ENCODE data around the gene PYCARD.
"Not testable (repeated sequence)": the region's sequence is repeated elsewhere in the genome, so short reads cannot be mapped to it uniquely, and the experiment has no call there.

The PYCARD gene

GRCh38 chr16:31190818-31191444, 11.6 kb downstream of the PYCARD start:
- no peak for DNase-seq (ENCODE audit: low read depth)

GRCh38 chr16:31190061-31190460, 12.5 kb downstream of the PYCARD start:
- DNase-seq (ENCODE audit: low read depth) = no peak

GRCh38 chr16:31189412-31189778, 13.2 kb downstream of the PYCARD start:
- DNase-seq (ENCODE audit: low read depth) = no peak

- no peak for DNase-seq (ENCODE audit: low read depth)
Observed at GRCh38 chr16:31188450-31189411, 13.8 kb downstream of the PYCARD start.

- no peak for DNase-seq (ENCODE audit: low read depth)
Observed at GRCh38 chr16:31187808-31188189, 14.8 kb downstream of the PYCARD start.

GRCh38 chr16:31186930-31187807, 15.4 kb downstream of the PYCARD start:
- no peak for DNase-seq (ENCODE audit: low read depth)

GRCh38 chr16:31186176-31186575, 16.4 kb downstream of the PYCARD start:
- DNase-seq (ENCODE audit: low read depth) = no peak

GRCh38 chr16:31185339-31185738, 17.2 kb downstream of the PYCARD start:
- no peak for DNase-seq (ENCODE audit: low read depth)

- no peak for DNase-seq (ENCODE audit: low read depth)
Observed at GRCh38 chr16:31184888-31185287, 17.7 kb downstream of the PYCARD start.

GRCh38 chr16:31183432-31184428, 18.8 kb downstream of the PYCARD start:
- DNase-seq (ENCODE audit: low read depth) = no peak

- no peak for DNase-seq (ENCODE audit: low read depth)
Observed at GRCh38 chr16:31182391-31182790, 20.2 kb downstream of the PYCARD start.

- DNase-seq (ENCODE audit: low read depth) = no peak
Observed at GRCh38 chr16:31181102-31181830, 21.3 kb downstream of the PYCARD start.

GRCh38 chr16:31179747-31180459, 22.7 kb downstream of the PYCARD start, which contains the start of gene FUS:
Gene FUS, plus strand, starts transcription at chr16:31180139. Its CDS starts 76 bp downstream, at chr16:31180215.
- DNase-seq (ENCODE audit: low read depth) = peak; percentile 90

- DNase-seq (ENCODE audit: low read depth) = no peak
Observed at GRCh38 chr16:31179219-31179746, 23.3 kb downstream of the PYCARD start.

GRCh38 chr16:31177136-31177535, 25.4 kb downstream of the PYCARD start:
- DNase-seq (ENCODE audit: low read depth) = peak; percentile 38

- not testable (repeated sequence) for DNase-seq (ENCODE audit: low read depth)
Observed at GRCh38 chr16:31170048-31170447, 32.5 kb downstream of the PYCARD start.

GRCh38 chr16:31168848-31169247, 33.7 kb downstream of the PYCARD start:
- DNase-seq (ENCODE audit: low read depth) = no peak

GRCh38 chr16:31167315-31167714, 35.2 kb downstream of the PYCARD start:
- DNase-seq (ENCODE audit: low read depth) = no peak

GRCh38 chr16:31157136-31157535, 45.4 kb downstream of the PYCARD start:
- DNase-seq (ENCODE audit: low read depth) = no peak
